Psoas muscle (tissue), 8 donors: ENCODE data around the gene ENTREP1. TPM values are rescaled to one million over a fixed set of nuclear protein-coding genes. Genes with fewer than 3 reads are reported as not detected.

Experiments used
- ATAC-seq, 4 donors: fragments of 200-7000 bp; cut with Tn5 transposase; one replicate each; pipeline ENCODE4 v1.9.1; 2020; ENCODE audit warnings: moderate library complexity in 3 of 4, mild to moderate bottlenecking in 2 of 4
- DNase-seq, 2 donors: peaks; one replicate each; pipeline ENCODE4 v3.0.0-alpha.2; 2020
- H3K27ac ChIP-seq: fragments of 200-600 bp; one replicate; pipeline ENCODE4 v1.8.0; 2022
- H3K27me3 ChIP-seq, 3 donors: fragments of 200-600 bp in 1 of 3; one replicate each; pipeline versions ENCODE4 v1.6.1 to v1.8.0; 2013 to 2022; ENCODE audit warnings: low read length in 2 of 3, mild to moderate bottlenecking in 2 of 3, moderate library complexity in 1 of 3; ENCODE audit not compliant: insufficient read depth in 3 of 3
- H3K36me3 ChIP-seq, 2 donors: fragments of 200-600 bp in 1 of 2; one replicate each; pipeline versions ENCODE4 v1.6.1 to v1.8.0; 2013 to 2022; ENCODE audit warnings: low read depth in 1 of 2, mild to moderate bottlenecking in 1 of 2, moderate library complexity in 1 of 2; ENCODE audit not compliant: insufficient read depth in 1 of 2
- H3K4me1 ChIP-seq: fragments of 200-600 bp; one replicate; pipeline ENCODE4 v1.8.0; 2022
- H3K4me3 ChIP-seq: fragments of 200-600 bp; one replicate; pipeline ENCODE4 v1.8.0; 2022; ENCODE audit warnings: mild to moderate bottlenecking
- H3K9me3 ChIP-seq: fragments of 200-600 bp; one replicate; pipeline ENCODE4 v1.8.0; 2022
- CTCF ChIP-seq: fragments of 200-600 bp; IDR thresholded peaks from one replicate; pipeline ENCODE4 v1.8.0; 2022; ENCODE audit warnings: antibody characterized with exemption
- WGBS, 3 donors: extraction: QIAGEN DNeasy Blood & Tissue Kit; methylation state at CpG; one replicate each; pipeline versions ENCODE4 v1.1.6 to v1.1.7; 2013; 5-methylcytosine and 5-hydroxymethylcytosine counted together
- intact Hi-C, 2 donors: fragments of 100-400 bp; cut with DNase I; formaldehyde crosslinking; loops; one replicate each; pipeline versions ENCODE4 v1.11.0 to v1.14.2; 2022
- polyA plus RNA-seq, 3 donors: library from polyadenylated mRNA; stranded (reverse); fragments of 200-250 nt; gene quantifications; one replicate each; pipeline ENCODE4 v1.2.3, GENCODE V29; 2013
- total RNA-seq, 4 donors: library from RNA; stranded (reverse); fragmentation: NEBNext Ultra II Directional in 2 of 4; extraction: Animal tissue kit (Norgen Biotek cat#: 25700) in 2 of 4; gene quantifications; one replicate each; pipeline versions ENCODE4 v1.2.1 to v1.2.4, GENCODE V29; 2021 to 2023
- donor health status: healthy with polysubstance abuse.
- donor health status: DM: no; HTN: no; CAD: no; lungs with moderate emphysema.
- donor health status: Bipolar disorder and iron deficiency.
- donor health status: healthy.
- donor health status: DM: yes; HTN: yes; CAD: no.
- donor health status: DM: no; HTN: no; CAD: no.
- donor health status: DM: no; HTN: no; CAD: no.
- donor health status: DM: yes; HTN: yes; CAD: no.

The ENTREP1 gene
- total and polyA plus RNA-seq, 7 donors, result 5.1 to 35.7 (median 19.6) TPM

DNA sequence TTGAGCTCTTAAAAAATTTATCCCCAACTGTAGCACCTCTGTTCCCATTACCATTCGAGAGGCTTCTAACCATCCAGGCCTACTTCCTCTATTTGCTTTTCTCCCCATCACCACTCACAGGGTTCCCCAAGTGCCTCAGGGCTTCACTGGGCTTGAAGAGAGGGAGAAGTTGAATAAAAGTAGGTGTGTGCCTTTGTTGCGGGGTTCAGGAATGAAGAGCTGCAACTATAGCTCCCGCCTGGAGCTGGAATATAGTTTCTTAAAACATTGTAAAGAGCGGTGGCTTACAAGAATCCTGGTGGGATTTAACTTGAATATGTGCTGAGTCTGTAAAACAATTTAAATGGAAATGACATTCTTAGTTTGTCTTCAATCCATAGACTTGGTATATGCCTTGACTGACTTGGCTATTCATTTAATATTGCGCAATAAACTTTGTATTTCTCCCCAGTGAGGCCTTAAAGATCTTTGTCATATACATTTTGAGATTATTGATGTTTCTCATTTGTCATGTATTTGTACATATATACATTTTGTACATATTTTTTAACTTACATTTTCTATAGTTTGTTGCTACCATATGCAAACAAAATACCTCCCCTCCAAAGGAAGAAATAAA is 7.2 kb downstream of the ENTREP1 start:
- Histone ChIP-seq H3K9me3 (no peaks in the 10 kb centered on the region), H3K4me3 (no peak overlapping the region), H3K4me1 (peaks cover 31% of the 10 kb centered on the region), H3K36me3 (no peaks in the 10 kb centered on the region), H3K27me3 (no peaks in the 10 kb centered on the region), H3K27ac (peak overlapping the region; percentile 47)
- 91 to 95% (median 94%) methylated on average over 5 of the region's 5 CpGs for WGBS, 3 donors
- ATAC-seq (no peak), DNase-seq (no peak)
- intact Hi-C loops, result no loop called here
- no peak for TF ChIP-seq CTCF

- Histone ChIP-seq H3K4me1 (peaks cover 29% of the 10 kb centered on the region), H3K27ac (no peak overlapping the region), H3K36me3 (no peaks in the 10 kb centered on the region), H3K4me3 (no peak overlapping the region), H3K27me3 (no peaks in the 10 kb centered on the region), H3K9me3 (no peaks in the 10 kb centered on the region)
- ATAC-seq (no peak), DNase-seq (no peak)
- TF ChIP-seq CTCF, result no peak
- intact Hi-C loops, result no loop called here
- 78 to 85% (median 82%) methylated on average over 2 of the region's 2 CpGs for WGBS, 3 donors
Observed at GRCh38 chr9:69333716-69334115, 8.7 kb downstream of the ENTREP1 start.

- peaks cover 31% of the 10 kb centered on the region for H3K4me1 ChIP-seq
- ATAC-seq (peak in 1 of 4 donors; percentile 48), DNase-seq (no peak)
- H3K9me3 ChIP-seq, result no peaks in the 10 kb centered on the region
- no peak for TF ChIP-seq CTCF
- no peak overlapping the region for H3K27ac ChIP-seq
- no peak overlapping the region for H3K4me3 ChIP-seq
- no peaks in the 10 kb centered on the region for H3K36me3 ChIP-seq
- no peaks in the 10 kb centered on the region for H3K27me3 ChIP-seq
- intact Hi-C loops, result no loop called here
Observed at GRCh38 chr9:69334317-69334716, 9.3 kb downstream of the ENTREP1 start.

DNA sequence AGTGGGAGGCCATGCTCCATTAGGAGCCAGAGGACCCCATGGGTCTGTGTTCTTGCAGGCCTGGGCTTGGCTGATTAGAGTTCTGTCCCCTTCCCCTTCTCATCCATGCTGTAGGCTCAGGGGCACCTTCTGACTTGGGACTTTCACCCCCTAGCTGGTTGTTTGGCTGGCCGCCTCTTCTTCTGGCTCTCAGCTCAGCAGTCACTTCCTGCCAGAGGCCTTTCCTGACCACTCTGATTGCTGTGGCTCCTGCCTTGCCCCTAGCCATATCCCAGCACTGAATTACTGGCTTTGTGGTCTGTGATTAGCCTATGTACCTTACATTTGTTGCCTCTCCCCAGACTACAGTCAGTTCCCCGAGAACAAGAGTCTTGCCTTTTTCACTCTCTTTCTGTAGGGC is 14.6 kb downstream of the ENTREP1 start:
- Histone ChIP-seq H3K27me3 (no peaks in the 10 kb centered on the region), H3K4me3 (no peak overlapping the region), H3K4me1 (peaks cover 37% of the 10 kb centered on the region), H3K9me3 (no peaks in the 10 kb centered on the region), H3K27ac (peak overlapping the region; percentile 54), H3K36me3 (no peaks in the 10 kb centered on the region)
- DNase-seq (no peak), ATAC-seq (peak; percentile 30 to 54 (median 38))
- no peak for TF ChIP-seq CTCF
- 50 to 76% (median 58%) methylated on average over 2 of the region's 2 CpGs for WGBS, 3 donors
- intact Hi-C loops, result no loop called here

DNA sequence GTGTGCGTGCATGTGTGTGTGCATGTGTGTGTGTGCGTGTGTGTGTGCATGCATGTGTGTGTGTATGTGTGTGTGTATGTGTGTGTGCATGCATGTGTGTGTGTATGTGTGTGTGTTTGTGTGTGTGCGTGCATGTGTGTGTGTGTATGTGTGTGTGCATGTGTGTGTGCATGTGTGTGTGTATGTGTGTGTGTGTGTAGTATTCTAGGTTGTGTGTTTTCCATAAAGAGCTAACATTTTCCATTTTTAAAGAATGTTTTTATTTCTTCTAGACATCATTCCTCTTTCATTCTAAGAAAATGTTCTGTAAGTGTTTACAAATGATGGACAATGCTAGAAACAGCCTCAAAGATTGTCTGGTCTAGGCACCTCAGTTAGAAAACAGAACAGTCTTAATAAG is 15.6 kb downstream of the ENTREP1 start:
- Histone ChIP-seq H3K27me3 (no peaks in the 10 kb centered on the region), H3K4me1 (peaks cover 42% of the 10 kb centered on the region), H3K36me3 (no peaks in the 10 kb centered on the region), H3K4me3 (no peak overlapping the region), H3K27ac (no peak overlapping the region), H3K9me3 (no peaks in the 10 kb centered on the region)
- no peak for TF ChIP-seq CTCF
- ATAC-seq (no peak), DNase-seq (no peak)
- WGBS, 3 donors, result 0 to 67% (median 20%) methylated on average over 1 to 3 of the region's 3 CpGs
- intact Hi-C loops, result no loop called here
